NOMO-1 treated with DMSO at 0.1 percent for 48 hours (cell line): Measurements from ENCODE around the gene COQ8B.

ENCODE experiments used
- DNase-seq: peaks from one replicate; lab custom pipeline; 2025; ENCODE audit not compliant: unreplicated experiment; lab: John Stamatoyannopoulos, UW

The COQ8B gene

GRCh38 chr19:40717880-40718773, 1.4 kb upstream of the COQ8B start:
- no peak for DNase-seq

- DNase-seq = no peak
Measured at GRCh38 chr19:40717325-40717879, 716 bp upstream of the COQ8B start.

GRCh38 chr19:40716031-40716481, 630 bp downstream of the COQ8B start:
- DNase-seq = no peak

GRCh38 chr19:40714441-40715299, 2.0 kb downstream of the COQ8B start:
- DNase-seq = peak; percentile 80

GRCh38 chr19:40713939-40714338, 2.7 kb downstream of the COQ8B start:
- DNase-seq = no peak

GRCh38 chr19:40709817-40710216, 6.9 kb downstream of the COQ8B start:
- no peak for DNase-seq

GRCh38 chr19:40707615-40708014, 9.1 kb downstream of the COQ8B start:
- no peak for DNase-seq

GRCh38 chr19:40705950-40706619, 10.6 kb downstream of the COQ8B start:
- DNase-seq = no peak

- no peak for DNase-seq
Measured at GRCh38 chr19:40705362-40705651, 11.4 kb downstream of the COQ8B start.

GRCh38 chr19:40704491-40705361, 12.0 kb downstream of the COQ8B start:
- DNase-seq = no peak

- DNase-seq = no peak
Measured at GRCh38 chr19:40703029-40703755, 13.5 kb downstream of the COQ8B start.

GRCh38 chr19:40702337-40703012, 14.2 kb downstream of the COQ8B start:
- no peak for DNase-seq

- DNase-seq = no peak
Measured at GRCh38 chr19:40701758-40702157, 14.9 kb downstream of the COQ8B start.

GRCh38 chr19:40700083-40700482, 16.6 kb downstream of the COQ8B start:
- no peak for DNase-seq

- DNase-seq = no peak
Measured at GRCh38 chr19:40697007-40697406, 19.7 kb downstream of the COQ8B start.

- no peak for DNase-seq
Measured at GRCh38 chr19:40695881-40696280, 20.8 kb downstream of the COQ8B start.

- no peak for DNase-seq
Measured at GRCh38 chr19:40693896-40694295, 22.8 kb downstream of the COQ8B start.

GRCh38 chr19:40693150-40693788, 23.4 kb downstream of the COQ8B start:
- no peak for DNase-seq

GRCh38 chr19:40692212-40692551, 24.5 kb downstream of the COQ8B start:
- no peak for DNase-seq
